ENCODE data around the gene DCUN1D3.

DNA sequence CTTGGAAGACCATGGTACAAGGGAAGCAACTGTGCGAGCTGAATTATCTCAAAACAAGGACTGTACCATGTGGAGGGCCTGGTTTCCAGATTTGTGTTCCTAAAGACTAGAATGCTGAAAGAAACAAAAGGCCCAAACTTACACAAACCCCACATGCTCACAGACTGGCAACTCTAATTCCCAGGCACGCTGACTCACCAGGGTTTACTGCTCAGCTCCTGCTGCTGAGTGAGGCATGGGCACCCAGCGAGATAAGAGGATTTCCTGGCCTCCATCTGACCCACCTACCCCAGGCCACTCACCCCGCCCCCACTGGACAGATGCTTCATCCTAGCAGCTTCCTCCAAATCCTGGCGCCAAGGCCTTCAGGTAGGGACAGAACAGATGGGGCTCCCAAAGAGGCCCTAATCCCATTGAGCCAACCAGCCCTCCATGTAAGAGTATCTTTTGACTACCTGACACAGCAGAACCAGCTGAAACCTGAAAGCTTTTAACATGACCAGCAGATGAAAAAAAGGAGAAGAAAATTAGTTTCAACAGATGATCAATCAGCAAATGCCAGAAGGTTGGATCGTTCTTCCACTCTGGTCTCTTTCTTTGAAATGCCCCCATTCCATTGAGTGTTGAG is 33.9 kb downstream of the DCUN1D3 start:
- TF ChIP-seq EZH2 (IDR thresholded peaks at IDR 0.05) (no peak), POLR2AphosphoS5 (IDR thresholded peaks at IDR 0.05; ENCODE audit: borderline replicate concordance, low read depth, low read length) (no peak), FOXP2 (optimal IDR thresholded peaks at IDR 0.05; ENCODE audit: control extremely low read depth, extremely low read length, insufficient read depth) (no peak)

Data from SK-N-MC (cell line).